Immature natural killer cell (primary cell): Measurements from ENCODE around the gene TMEM240. TPM values are rescaled to one million over a fixed set of nuclear protein-coding genes. Genes with fewer than 3 reads are reported as not detected.
"Not testable (repeated sequence)": the region's sequence is repeated elsewhere in the genome, so short reads cannot be mapped to it uniquely, and the experiment has no call there.

Source experiments
- DNase-seq, 3 donors: peaks; one replicate each; pipeline ENCODE4 v3.0.0; 2022; ENCODE audit warnings: mixed read lengths in 1 of 3
- H3K27ac Mint-ChIP-seq, 6 donors: one replicate each; pipeline ENCODE4 v1.8.0; 2020; ENCODE audit warnings: mixed read lengths in 6 of 6, mild to moderate bottlenecking in 5 of 6, inconsistent platforms in 4 of 6, moderate library complexity in 3 of 6
- H3K27me3 Mint-ChIP-seq, 3 donors: one replicate each; pipeline ENCODE4 v1.8.0; 2020 to 2021; ENCODE audit warnings: low read depth in 3 of 3, mild to moderate bottlenecking in 3 of 3, mixed read lengths in 3 of 3, moderate library complexity in 3 of 3, inconsistent platforms in 1 of 3
- H3K36me3 Mint-ChIP-seq, 3 donors: one replicate each; pipeline ENCODE4 v1.8.0; 2020; ENCODE audit warnings: mixed read lengths in 3 of 3, inconsistent platforms in 2 of 3, mild to moderate bottlenecking in 2 of 3
- H3K4me1 Mint-ChIP-seq, 2 donors: one replicate each; pipeline ENCODE4 v1.8.0; 2020; ENCODE audit warnings: inconsistent platforms in 2 of 2, mild to moderate bottlenecking in 2 of 2, mixed read lengths in 2 of 2, moderate library complexity in 1 of 2
- H3K4me3 Mint-ChIP-seq, 5 donors: one replicate each; pipeline ENCODE4 v1.8.0; 2020; ENCODE audit warnings: mild to moderate bottlenecking in 5 of 5, mixed read lengths in 5 of 5, inconsistent platforms in 3 of 5, moderate library complexity in 3 of 5
- H3K9me3 Mint-ChIP-seq, 6 donors: one replicate each; pipeline ENCODE4 v1.8.0; 2020; ENCODE audit warnings: mild to moderate bottlenecking in 6 of 6, mixed read lengths in 6 of 6, inconsistent platforms in 4 of 6, moderate library complexity in 3 of 6
- polyA plus RNA-seq, 3 donors: library from polyadenylated mRNA; unstranded; fragments of 300-500 nt; fragmentation: Illumina TruSeq; gene quantifications; one replicate each; pipeline ENCODE4 v1.2.3, GENCODE V29; 2021

TMEM240 gene
- polyA plus RNA-seq, 3 donors from 2014 or later: not detected

DNA sequence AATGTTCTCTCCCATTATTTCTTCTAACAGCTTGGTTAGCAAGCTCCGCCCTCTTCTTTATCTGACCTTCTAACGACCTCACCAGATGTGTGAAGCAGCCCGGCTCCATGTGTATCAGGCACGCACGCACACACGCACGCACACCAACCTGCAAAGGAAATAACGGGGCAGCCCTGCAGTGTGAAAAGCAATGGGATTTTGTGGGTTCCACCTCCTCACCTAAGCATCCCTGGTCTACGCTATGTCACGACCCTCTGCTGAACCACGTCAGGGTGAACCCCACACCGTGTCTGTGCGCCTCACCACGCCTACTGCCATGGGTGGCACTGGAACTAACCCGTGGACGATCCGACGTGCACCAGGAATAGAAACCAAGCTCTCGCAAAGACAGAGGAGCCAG lies 23.8 kb upstream of the TMEM240 start:
- H3K36me3 Mint-ChIP-seq: peaks cover 11 to 21% (median 17%) of the 10 kb centered on the region in 3 donors
- peaks cover 37 to 45% of the 10 kb centered on the region in 2 donors for H3K4me1 Mint-ChIP-seq
- H3K27ac Mint-ChIP-seq: peak overlapping the region in 1 of 6 donors; percentile 19

DNA sequence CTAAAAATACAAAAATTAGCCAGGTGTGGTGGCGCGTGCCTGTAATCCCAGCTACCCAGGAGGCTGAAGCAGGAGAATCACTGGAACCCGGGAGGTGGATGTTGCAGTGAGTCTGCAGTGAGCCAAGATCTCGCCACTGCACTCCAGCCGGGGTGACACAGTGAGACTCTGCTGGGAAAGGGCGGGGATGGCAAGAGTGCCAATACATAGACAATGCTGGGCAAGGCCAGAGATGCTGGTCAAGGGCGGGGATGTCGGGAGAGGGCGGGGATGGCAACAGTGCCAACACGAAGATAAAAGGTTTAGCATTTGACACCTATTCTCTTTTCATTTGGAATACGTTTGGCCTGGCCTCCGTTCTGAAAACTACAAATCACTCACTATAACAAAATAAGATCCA lies 23.3 kb upstream of the TMEM240 start:
- Mint-ChIP-seq H3K36me3 (peaks cover 11 to 21% (median 17%) of the 10 kb centered on the region in 3 donors), H3K4me3 (no peak overlapping the region), H3K27ac (no peak overlapping the region), H3K27me3 (peaks cover 0 to 16% (median 3%) of the 10 kb centered on the region in 3 donors), H3K9me3 (no peaks in the 10 kb centered on the region), H3K4me1 (peaks cover 37 to 43% of the 10 kb centered on the region in 2 donors)
- no peak for DNase-seq

More for the DNA sequence above, 23.8 kb upstream of the TMEM240 start:
- no peak for DNase-seq
- Mint-ChIP-seq H3K27me3 (peaks cover 0 to 16% (median 0%) of the 10 kb centered on the region in 3 donors), H3K4me3 (no peak overlapping the region), H3K9me3 (no peaks in the 10 kb centered on the region)

GRCh38 chr1:1562556-1563195 lies 22.3 kb upstream of the TMEM240 start:
- Mint-ChIP-seq H3K9me3 (no peaks in the 10 kb centered on the region), H3K36me3 (peaks cover 11 to 21% (median 17%) of the 10 kb centered on the region in 3 donors), H3K27ac (no peak overlapping the region), H3K27me3 (peaks cover 0 to 16% (median 3%) of the 10 kb centered on the region in 3 donors), H3K4me3 (no peak overlapping the region), H3K4me1 (peaks cover 37% of the 10 kb centered on the region in 2 donors)
- DNase-seq: no peak

- H3K36me3 Mint-ChIP-seq: peaks cover 11 to 21% (median 17%) of the 10 kb centered on the region in 3 donors
- H3K27ac Mint-ChIP-seq: peak overlapping the region in 2 of 6 donors; percentile 45 to 76
- no peaks in the 10 kb centered on the region for H3K9me3 Mint-ChIP-seq
- DNase-seq: no peak
- peaks cover 0 to 11% (median 3%) of the 10 kb centered on the region in 3 donors for H3K27me3 Mint-ChIP-seq
- H3K4me3 Mint-ChIP-seq: no peak overlapping the region
- peaks cover 29 to 30% of the 10 kb centered on the region in 2 donors for H3K4me1 Mint-ChIP-seq
Measured at GRCh38 chr1:1561801-1562470, 21.5 kb upstream of the TMEM240 start.

- H3K27ac Mint-ChIP-seq: no peak overlapping the region
Measured at GRCh38 chr1:1560178-1560577, 19.8 kb upstream of the TMEM240 start.

DNA sequence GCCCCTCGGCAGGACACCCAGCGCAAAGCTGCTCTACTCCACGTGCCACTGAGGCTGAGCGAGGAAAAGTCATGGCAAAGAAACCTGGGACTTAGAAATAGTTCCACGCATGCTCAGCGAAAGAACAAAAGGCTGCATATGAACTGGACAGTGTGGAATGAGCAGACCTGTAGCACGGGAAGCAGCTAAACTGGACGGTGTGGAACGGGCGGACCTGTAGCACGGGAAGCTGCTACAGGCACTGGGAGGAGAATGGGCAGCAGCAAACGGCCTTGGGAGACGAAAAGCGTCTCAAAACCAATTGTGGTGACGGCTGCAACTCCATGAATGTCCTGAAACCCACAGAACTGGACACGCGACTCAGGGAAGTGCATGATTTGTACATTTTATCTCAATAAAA lies 18.6 kb upstream of the TMEM240 start:
- H3K4me1 Mint-ChIP-seq: peaks cover 8 to 10% of the 10 kb centered on the region in 2 donors
- H3K4me3 Mint-ChIP-seq: no peak overlapping the region
- no peaks in the 10 kb centered on the region for H3K9me3 Mint-ChIP-seq
- peaks cover 0 to 10% (median 3%) of the 10 kb centered on the region in 3 donors for H3K27me3 Mint-ChIP-seq
- DNase-seq: no peak
- H3K36me3 Mint-ChIP-seq: peaks cover 5 to 11% (median 5%) of the 10 kb centered on the region in 3 donors
- H3K27ac Mint-ChIP-seq: peak overlapping the region in 1 of 6 donors; percentile 55

More at GRCh38 chr1:1560178-1560577, 19.8 kb upstream of the TMEM240 start:
- Mint-ChIP-seq H3K4me3 (no peak overlapping the region), H3K9me3 (no peaks in the 10 kb centered on the region), H3K27me3 (peaks cover 0 to 11% (median 3%) of the 10 kb centered on the region in 3 donors), H3K4me1 (peaks cover 17 to 21% of the 10 kb centered on the region in 2 donors), H3K36me3 (peaks cover 11 to 21% (median 14%) of the 10 kb centered on the region in 3 donors)
- no peak for DNase-seq

GRCh38 chr1:1558591-1558990 lies 18.2 kb upstream of the TMEM240 start:
- H3K27me3 Mint-ChIP-seq: peaks cover 0 to 6% (median 3%) of the 10 kb centered on the region in 3 donors
- H3K4me3 Mint-ChIP-seq: no peak overlapping the region
- H3K27ac Mint-ChIP-seq: peak overlapping the region in 3 of 6 donors; percentile 28 to 61 (median 55)
- peaks cover 5 to 7% of the 10 kb centered on the region in 2 donors for H3K4me1 Mint-ChIP-seq
- DNase-seq: no peak
- H3K36me3 Mint-ChIP-seq: peaks cover 0 to 7% (median under 1%) of the 10 kb centered on the region in 3 donors
- no peaks in the 10 kb centered on the region for H3K9me3 Mint-ChIP-seq

GRCh38 chr1:1557688-1558087 lies 17.3 kb upstream of the TMEM240 start:
- not testable (repeated sequence) for H3K9me3 Mint-ChIP-seq, H3K36me3 Mint-ChIP-seq, H3K4me3 Mint-ChIP-seq, DNase-seq, H3K4me1 Mint-ChIP-seq, H3K27me3 Mint-ChIP-seq, H3K27ac Mint-ChIP-seq

- H3K4me1 Mint-ChIP-seq, H3K36me3 Mint-ChIP-seq: not testable (repeated sequence)
Measured at GRCh38 chr1:1556961-1557360, 16.5 kb upstream of the TMEM240 start.

DNA sequence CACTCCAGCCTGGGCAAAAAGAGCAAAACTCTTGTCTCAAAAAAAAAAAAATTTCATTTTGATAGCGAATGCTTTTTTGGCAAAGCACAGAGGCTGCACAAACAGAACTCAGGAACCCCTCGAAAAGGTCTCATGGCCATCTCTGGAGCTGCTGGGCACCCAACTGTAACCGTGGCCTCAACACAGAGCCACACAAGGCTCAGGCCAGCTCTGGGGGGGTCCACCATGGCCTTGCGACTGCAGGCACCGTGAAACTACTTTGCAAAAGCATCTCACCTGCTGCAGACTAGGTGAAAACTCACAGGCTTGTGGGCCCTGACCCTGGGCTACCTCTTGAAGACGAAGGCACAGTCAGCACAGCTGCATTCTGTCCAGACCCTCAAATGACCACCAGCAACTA lies 16.1 kb upstream of the TMEM240 start:
- DNase-seq: no peak
- H3K27ac Mint-ChIP-seq: no peak overlapping the region
- H3K9me3 Mint-ChIP-seq: no peaks in the 10 kb centered on the region
- no peaks in the 10 kb centered on the region for H3K36me3 Mint-ChIP-seq
- H3K27me3 Mint-ChIP-seq: peaks cover 0 to 3% (median 0%) of the 10 kb centered on the region in 3 donors
- no peak overlapping the region for H3K4me3 Mint-ChIP-seq
- peaks cover 0 to 5% of the 10 kb centered on the region in 2 donors for H3K4me1 Mint-ChIP-seq

More at GRCh38 chr1:1556961-1557360, 16.5 kb upstream of the TMEM240 start:
- H3K4me3 Mint-ChIP-seq, DNase-seq, H3K9me3 Mint-ChIP-seq, H3K27ac Mint-ChIP-seq, H3K27me3 Mint-ChIP-seq: not testable (repeated sequence)

DNA sequence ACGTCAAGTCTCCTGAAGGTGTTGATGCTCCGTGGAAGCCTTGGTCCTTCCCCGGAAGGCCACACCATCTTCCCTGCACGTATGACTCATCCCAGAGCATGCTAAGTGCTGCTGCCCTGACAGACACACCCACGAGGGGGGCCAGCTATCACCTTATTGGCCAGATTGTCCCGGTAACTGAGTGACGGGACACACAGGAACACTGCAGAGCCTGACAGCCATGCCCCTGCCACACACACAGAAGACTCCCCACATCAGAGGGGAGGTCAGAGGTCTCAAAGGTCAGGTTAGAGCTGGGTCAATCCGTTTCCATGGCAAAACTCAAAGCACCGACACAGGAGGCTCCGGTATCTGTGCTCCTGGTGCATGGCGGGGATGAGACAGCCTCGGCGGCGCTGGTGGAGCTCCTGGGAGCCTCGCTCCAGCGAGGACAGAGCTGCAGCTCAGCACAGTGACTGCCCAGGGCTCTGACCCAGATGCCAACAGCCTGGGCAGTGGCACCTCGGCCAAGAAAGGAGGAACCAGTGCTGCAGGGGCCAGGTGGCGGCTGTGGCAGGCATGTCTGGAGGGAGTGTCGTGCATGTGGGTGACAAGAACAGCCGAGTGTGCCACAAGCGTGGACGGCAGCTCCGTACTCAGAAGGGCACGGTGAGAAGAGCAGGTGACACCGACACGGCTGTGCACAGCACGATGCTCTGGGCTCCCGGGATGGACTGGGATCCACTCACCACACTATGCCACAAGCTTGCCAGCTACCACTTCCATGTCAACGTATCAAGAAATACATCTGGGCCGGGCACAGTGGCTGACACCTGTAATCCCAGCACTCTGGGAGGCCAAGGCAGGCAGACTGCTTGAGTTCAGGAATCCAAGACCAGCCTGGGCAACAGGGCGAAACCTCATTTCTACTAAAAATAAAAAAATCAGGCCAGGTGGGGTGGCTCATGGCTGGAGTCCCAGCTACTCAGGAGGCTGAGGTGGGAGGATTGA lies 14.8 kb upstream of the TMEM240 start:
- H3K4me3 Mint-ChIP-seq: no peak overlapping the region
- peaks cover 0 to 3% (median 0%) of the 10 kb centered on the region in 3 donors for H3K27me3 Mint-ChIP-seq
- DNase-seq: no peak
- H3K9me3 Mint-ChIP-seq: no peaks in the 10 kb centered on the region
- peak overlapping the region in 2 of 6 donors; percentile 11 to 34 for H3K27ac Mint-ChIP-seq
- no peaks in the 10 kb centered on the region for H3K36me3 Mint-ChIP-seq
- peaks cover 0 to 5% of the 10 kb centered on the region in 2 donors for H3K4me1 Mint-ChIP-seq

GRCh38 chr1:1554550-1554925 lies 14.1 kb upstream of the TMEM240 start:
- H3K4me1 Mint-ChIP-seq: peaks cover 0 to 5% of the 10 kb centered on the region in 2 donors
- no peak overlapping the region for H3K4me3 Mint-ChIP-seq
- no peaks in the 10 kb centered on the region for H3K36me3 Mint-ChIP-seq
- H3K27ac Mint-ChIP-seq: peak overlapping the region in 1 of 6 donors; percentile 34
- DNase-seq: no peak
- peaks cover 0 to 3% (median 0%) of the 10 kb centered on the region in 3 donors for H3K27me3 Mint-ChIP-seq
- no peaks in the 10 kb centered on the region for H3K9me3 Mint-ChIP-seq

DNA sequence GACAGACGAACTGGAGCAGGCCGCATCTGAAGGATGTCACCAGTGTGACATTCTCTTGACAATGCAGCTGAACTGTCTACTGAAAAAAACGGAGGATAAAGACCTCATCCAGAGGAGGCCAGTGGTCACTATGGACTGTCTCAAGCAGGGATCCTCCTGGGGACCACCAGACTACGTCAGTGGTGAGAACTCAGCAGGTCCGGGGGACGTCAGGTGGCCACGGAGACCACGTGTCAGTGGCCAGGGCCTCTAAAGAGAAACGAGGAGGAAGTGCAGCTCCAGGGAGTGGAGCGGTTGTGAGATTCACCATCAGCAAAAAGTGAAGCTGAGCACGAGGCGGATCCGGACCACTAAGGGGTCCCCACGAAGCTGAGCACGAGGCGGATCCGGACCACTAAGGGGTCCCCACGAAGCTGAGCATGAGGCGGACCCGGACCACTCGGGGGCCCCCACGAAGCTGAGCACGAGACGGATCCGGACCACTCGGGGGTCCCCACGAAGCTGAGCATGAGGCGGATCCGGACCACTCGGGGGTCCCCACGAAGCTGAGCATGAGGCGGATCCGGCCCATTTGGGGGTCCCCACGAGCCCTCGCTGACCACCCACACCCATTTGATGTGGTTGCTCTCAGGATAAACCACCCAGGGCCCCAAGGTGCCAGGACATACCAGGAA lies 13.5 kb upstream of the TMEM240 start:
- H3K9me3 Mint-ChIP-seq: no peaks in the 10 kb centered on the region
- H3K4me1 Mint-ChIP-seq: peaks cover 0 to 5% of the 10 kb centered on the region in 2 donors
- DNase-seq: no peak
- no peaks in the 10 kb centered on the region for H3K27me3 Mint-ChIP-seq
- H3K4me3 Mint-ChIP-seq: no peak overlapping the region
- H3K27ac Mint-ChIP-seq: peak overlapping the region in 3 of 6 donors; percentile 24 to 50 (median 46)
- H3K36me3 Mint-ChIP-seq: no peaks in the 10 kb centered on the region
